ENCODE data around the gene PHTF2.

The PHTF2 gene

GRCh38 chr7:77765481-77765880 is 33.1 kb upstream of the PHTF2 start:
- no peak overlapping the region for H3K4me3 ChIP-seq (ENCODE audit: low read length)
- DNase-seq (ENCODE audit: low read depth) = no peak
- TF ChIP-seq, protein P1, sequence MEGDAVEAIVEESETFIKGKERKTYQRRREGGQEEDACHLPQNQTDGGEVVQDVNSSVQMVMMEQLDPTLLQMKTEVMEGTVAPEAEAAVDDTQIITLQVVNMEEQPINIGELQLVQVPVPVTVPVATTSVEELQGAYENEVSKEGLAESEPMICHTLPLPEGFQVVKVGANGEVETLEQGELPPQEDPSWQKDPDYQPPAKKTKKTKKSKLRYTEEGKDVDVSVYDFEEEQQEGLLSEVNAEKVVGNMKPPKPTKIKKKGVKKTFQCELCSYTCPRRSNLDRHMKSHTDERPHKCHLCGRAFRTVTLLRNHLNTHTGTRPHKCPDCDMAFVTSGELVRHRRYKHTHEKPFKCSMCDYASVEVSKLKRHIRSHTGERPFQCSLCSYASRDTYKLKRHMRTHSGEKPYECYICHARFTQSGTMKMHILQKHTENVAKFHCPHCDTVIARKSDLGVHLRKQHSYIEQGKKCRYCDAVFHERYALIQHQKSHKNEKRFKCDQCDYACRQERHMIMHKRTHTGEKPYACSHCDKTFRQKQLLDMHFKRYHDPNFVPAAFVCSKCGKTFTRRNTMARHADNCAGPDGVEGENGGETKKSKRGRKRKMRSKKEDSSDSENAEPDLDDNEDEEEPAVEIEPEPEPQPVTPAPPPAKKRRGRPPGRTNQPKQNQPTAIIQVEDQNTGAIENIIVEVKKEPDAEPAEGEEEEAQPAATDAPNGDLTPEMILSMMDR (conservative IDR thresholded peaks at IDR 0.05; ENCODE audit: low read depth, low read length) = no peak

DNA sequence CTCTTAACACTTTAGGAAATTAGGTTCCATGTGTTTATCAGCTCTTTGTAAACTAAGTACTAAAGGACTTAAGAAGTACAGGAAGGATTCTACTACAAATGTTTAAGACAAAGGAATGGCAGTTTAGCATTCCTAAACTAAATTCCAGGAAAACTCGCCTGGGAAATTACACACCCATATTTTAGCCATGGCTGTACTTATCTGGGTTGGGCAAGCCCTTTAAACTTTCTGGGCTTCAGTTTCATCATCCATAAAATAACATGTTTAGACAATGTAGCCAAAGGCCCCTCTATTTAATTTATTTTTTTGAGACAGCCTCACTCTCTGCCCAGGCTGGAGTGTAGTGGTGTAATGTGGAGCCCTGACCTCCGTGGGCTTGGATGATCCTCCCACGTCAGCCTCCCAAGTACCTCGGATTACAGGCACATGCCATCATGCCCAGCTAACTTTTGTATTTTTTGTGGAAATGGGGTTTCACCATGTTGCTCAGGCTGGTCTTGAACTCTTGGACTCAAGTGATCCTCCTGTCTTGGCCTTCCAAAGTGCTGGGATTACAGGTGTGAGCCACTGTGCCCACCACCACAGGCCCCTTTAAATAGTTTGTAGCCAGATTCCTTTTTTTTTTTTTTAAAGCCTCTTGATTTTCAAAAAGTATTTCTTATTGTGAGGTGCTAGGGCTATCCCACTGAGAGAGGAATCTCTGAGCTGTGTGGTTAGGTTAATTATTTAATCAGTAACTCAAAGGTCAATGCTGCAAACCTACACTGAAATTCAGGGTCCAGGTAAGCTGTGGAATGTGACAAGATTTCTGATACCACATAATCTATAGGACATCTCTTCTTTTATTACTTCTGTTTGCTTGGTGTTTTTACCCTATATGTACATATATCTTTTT is 32.4 kb upstream of the PHTF2 start:
- no peak overlapping the region for H3K4me3 ChIP-seq (ENCODE audit: low read length)
- DNase-seq (ENCODE audit: low read depth) = no peak
- TF ChIP-seq, protein P1 (conservative IDR thresholded peaks at IDR 0.05; ENCODE audit: low read depth, low read length) = no peak

- DNase-seq (ENCODE audit: low read depth) = no peak
- TF ChIP-seq, protein P1 (conservative IDR thresholded peaks at IDR 0.05; ENCODE audit: low read depth, low read length) = no peak
- H3K4me3 ChIP-seq (ENCODE audit: low read length) = no peak overlapping the region
Observed at GRCh38 chr7:77766801-77767605, 31.6 kb upstream of the PHTF2 start.

GRCh38 chr7:77770316-77770715 is 28.3 kb upstream of the PHTF2 start:
- DNase-seq (ENCODE audit: low read depth) = no peak
- no peak overlapping the region for H3K4me3 ChIP-seq (ENCODE audit: low read length)
- TF ChIP-seq, protein P1 (conservative IDR thresholded peaks at IDR 0.05; ENCODE audit: low read depth, low read length) = no peak

GRCh38 chr7:77771901-77772300 is 26.7 kb upstream of the PHTF2 start:
- TF ChIP-seq, protein P1 (conservative IDR thresholded peaks at IDR 0.05; ENCODE audit: low read depth, low read length) = no peak
- no peak overlapping the region for H3K4me3 ChIP-seq (ENCODE audit: low read length)
- DNase-seq (ENCODE audit: low read depth) = no peak

DNA sequence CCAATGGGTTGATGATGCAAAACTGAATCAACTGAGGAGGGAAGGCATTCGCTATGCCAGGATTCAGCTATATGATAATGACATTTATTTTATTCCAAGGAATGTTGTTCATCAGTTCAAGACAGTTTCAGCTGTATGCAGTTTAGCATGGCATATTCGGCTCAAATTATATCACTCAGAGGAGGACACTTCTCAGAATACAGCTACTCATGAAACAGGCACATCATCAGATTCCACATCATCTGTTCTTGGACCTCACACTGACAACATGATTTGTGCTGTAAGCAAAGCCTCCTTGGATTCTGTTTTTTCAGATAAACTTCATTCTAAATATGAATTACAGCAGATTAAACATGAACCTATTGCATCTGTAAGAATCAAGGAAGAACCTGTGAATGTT is 20.0 kb upstream of the PHTF2 start:
- H3K4me3 ChIP-seq (ENCODE audit: low read length) = no peak overlapping the region
- no peak for DNase-seq (ENCODE audit: low read depth)
- TF ChIP-seq, protein P1 (conservative IDR thresholded peaks at IDR 0.05; ENCODE audit: low read depth, low read length) = no peak
